GM18951 (cell line): Measurements from ENCODE around the gene CRYBB2.
"Not testable (repeated sequence)": the region's sequence is repeated elsewhere in the genome, so short reads cannot be mapped to it uniquely, and the experiment has no call there.

Experiments
- POLR2A ChIP-seq: IDR thresholded peaks from 4 replicates; pipeline ENCODE4 v1.6.1; 2011; ENCODE audit warnings: mild to moderate bottlenecking; ENCODE audit not compliant: insufficient read length, insufficient read depth; ENCODE audit errors: extremely low read depth
- in situ Hi-C: fragments of 300-500 bp; cut with MboI; formaldehyde crosslinking; loops from one replicate; pipeline ENCODE4 v1.12.0; 2022; ENCODE audit warnings: low sequenced_read_pairs, mixed read lengths, inconsistent platforms; ENCODE audit not compliant: unreplicated experiment

Gene CRYBB2

GRCh38 chr22:25235547-25236290, 16.3 kb downstream of the CRYBB2 start:
- in situ Hi-C loops: loop anchor here (25.0 kb wide), 1 partner anchor 102 kb away; no protein-coding TSS in a partner anchor
- TF ChIP-seq POLR2A: no peak

- in situ Hi-C loops: loop anchor here (25.0 kb wide), 1 partner anchor 101 kb away; no protein-coding TSS in a partner anchor
- TF ChIP-seq POLR2A: no peak
Observed at GRCh38 chr22:25236417-25236816, 17.0 kb downstream of the CRYBB2 start.

GRCh38 chr22:25237503-25237902, 18.1 kb downstream of the CRYBB2 start:
- TF ChIP-seq POLR2A: no peak
- in situ Hi-C loops: loop anchor here (25.0 kb wide), 1 partner anchor 100 kb away; no protein-coding TSS in a partner anchor

- in situ Hi-C loops: loop anchor here (25.0 kb wide), 1 partner anchor 99 kb away; no protein-coding TSS in a partner anchor
Observed at GRCh38 chr22:25238058-25238457, 18.6 kb downstream of the CRYBB2 start.

- in situ Hi-C loops: loop anchor here (10.0 kb wide), 1 partner anchor 250 kb away; no protein-coding TSS in a partner anchor
Observed at GRCh38 chr22:25255169-25255568, 35.7 kb downstream of the CRYBB2 start.

GRCh38 chr22:25267567-25267966, 48.1 kb downstream of the CRYBB2 start:
- in situ Hi-C loops: loop anchor here (5.0 kb wide), 1 partner anchor 255 kb away; no protein-coding TSS in a partner anchor

GRCh38 chr22:25268902-25269301, 49.5 kb downstream of the CRYBB2 start:
- in situ Hi-C loops: loop anchor here (5.0 kb wide), 1 partner anchor 253 kb away; no protein-coding TSS in a partner anchor

- in situ Hi-C loops: not testable (repeated sequence)
Observed at GRCh38 chr22:25270061-25270460, 50.6 kb downstream of the CRYBB2 start.

- in situ Hi-C loops: not testable (repeated sequence)
Observed at GRCh38 chr22:25273231-25273630, 53.8 kb downstream of the CRYBB2 start.

GRCh38 chr22:25273928-25274327, 54.5 kb downstream of the CRYBB2 start:
- in situ Hi-C loops: not testable (repeated sequence)

GRCh38 chr22:25280118-25280517, 60.7 kb downstream of the CRYBB2 start:
- in situ Hi-C loops: not testable (repeated sequence)
